Activated CD4-positive, alpha-beta memory T cell treated with anti-CD3 and anti-CD28 coated beads, Interleukin-2, amount 10 ng/mL, durations not matched to agents 7 days and 5 days (primary cell): ENCODE measurements around the gene PLEKHA6. TPM values are rescaled to one million over a fixed set of nuclear protein-coding genes. Genes with fewer than 3 reads are reported as not detected.

Experiments used
- CTCF ChIA-PET: fragments of 350-600 bp; sonication (Branson Sonifier 250); formaldehyde crosslinking; loops from one replicate; lab custom pipeline; 2021; ENCODE audit warnings: antibody characterized with exemption, inconsistent platforms; lab: Charles Lee
- POLR2A ChIA-PET: fragments of 350-600 bp; sonication (Branson Sonifier 250); formaldehyde crosslinking; loops from one replicate; lab custom pipeline; 2021; ENCODE audit warnings: antibody characterized with exemption; lab: Charles Lee
- DNase-seq: peaks from one replicate; pipeline ENCODE4 v3.0.0-alpha.2; 2020
- H3K27ac Mint-ChIP-seq: one replicate; pipeline ENCODE4 v1.8.0; 2021; ENCODE audit warnings: mild to moderate bottlenecking, mixed read lengths
- H3K27me3 Mint-ChIP-seq: one replicate; pipeline ENCODE4 v1.8.0; 2021; ENCODE audit warnings: mixed read lengths
- H3K36me3 Mint-ChIP-seq: one replicate; pipeline ENCODE4 v1.8.0; 2021; ENCODE audit warnings: low read depth, mixed read lengths
- H3K4me1 Mint-ChIP-seq: one replicate; pipeline ENCODE4 v1.8.0; 2021; ENCODE audit warnings: mixed read lengths
- H3K4me3 Mint-ChIP-seq: one replicate; pipeline ENCODE4 v1.8.0; 2021; ENCODE audit warnings: mild to moderate bottlenecking, mixed read lengths
- H3K9me3 Mint-ChIP-seq: one replicate; pipeline ENCODE4 v1.8.0; 2021; ENCODE audit warnings: mixed read lengths
- total RNA-seq, 2 experiments: library from RNA; stranded (reverse); gene quantifications; one replicate each; pipeline ENCODE4 v1.2.3, GENCODE V29; 2021

PLEKHA6 gene
- total RNA-seq, 2 experiments from 2014 or later, result not detected

- H3K27ac Mint-ChIP-seq, result no peak overlapping the region
- ChIA-PET CTCF (interaction anchor here (6.0 kb wide), 1 partner anchor 197 kb away, joined by 40 read pairs; no protein-coding TSS in a partner anchor), POLR2A (no interaction called here)
- no peak overlapping the region for H3K4me3 Mint-ChIP-seq
- peaks cover 11% of the 10 kb centered on the region for H3K4me1 Mint-ChIP-seq
- no peak for DNase-seq
- no peaks in the 10 kb centered on the region for H3K9me3 Mint-ChIP-seq
- no peaks in the 10 kb centered on the region for H3K36me3 Mint-ChIP-seq
- H3K27me3 Mint-ChIP-seq, result peaks cover 8% of the 10 kb centered on the region
These were observed 585 bp upstream of the PLEKHA6 start for GRCh38 chr1:204360314-204360713.

GRCh38 chr1:204359131-204359473 is 627 bp downstream of the PLEKHA6 start:
- no peak overlapping the region for H3K27ac Mint-ChIP-seq
- peaks cover 5% of the 10 kb centered on the region for H3K27me3 Mint-ChIP-seq
- no peaks in the 10 kb centered on the region for H3K36me3 Mint-ChIP-seq
- H3K4me1 Mint-ChIP-seq, result peaks cover 11% of the 10 kb centered on the region
- no peaks in the 10 kb centered on the region for H3K9me3 Mint-ChIP-seq
- H3K4me3 Mint-ChIP-seq, result no peak overlapping the region
- DNase-seq, result no peak
- ChIA-PET POLR2A (no interaction called here), CTCF (interaction anchor here (6.0 kb wide), 1 partner anchor 196 kb away, joined by 40 read pairs; no protein-coding TSS in a partner anchor)

DNA sequence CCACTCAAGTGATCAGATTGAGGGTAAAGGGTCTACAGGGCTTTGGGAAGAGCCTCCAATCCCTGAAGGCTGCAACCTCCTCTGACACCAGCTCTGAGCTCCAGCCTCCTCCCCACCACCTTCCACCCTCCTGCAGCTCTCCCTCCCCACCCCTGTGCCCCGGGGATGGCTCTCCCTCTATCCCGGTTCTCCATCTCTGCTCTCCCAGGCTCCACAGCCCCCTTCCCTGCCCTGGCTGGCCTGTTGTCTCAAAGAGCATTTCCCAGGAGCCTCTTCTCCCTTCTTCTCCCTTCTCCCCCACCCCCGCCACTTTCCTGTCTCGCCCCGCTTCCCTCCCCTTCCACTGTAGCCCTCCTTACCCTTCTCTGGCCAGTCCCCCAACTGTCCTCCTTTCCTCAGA is 1.1 kb downstream of the PLEKHA6 start:
- DNase-seq, result no peak
- Mint-ChIP-seq H3K36me3 (no peaks in the 10 kb centered on the region), H3K27ac (no peak overlapping the region), H3K4me1 (peaks cover 6% of the 10 kb centered on the region), H3K4me3 (no peak overlapping the region), H3K9me3 (no peaks in the 10 kb centered on the region), H3K27me3 (peaks cover 5% of the 10 kb centered on the region)
- ChIA-PET CTCF (no interaction called here), POLR2A (no interaction called here)

DNA sequence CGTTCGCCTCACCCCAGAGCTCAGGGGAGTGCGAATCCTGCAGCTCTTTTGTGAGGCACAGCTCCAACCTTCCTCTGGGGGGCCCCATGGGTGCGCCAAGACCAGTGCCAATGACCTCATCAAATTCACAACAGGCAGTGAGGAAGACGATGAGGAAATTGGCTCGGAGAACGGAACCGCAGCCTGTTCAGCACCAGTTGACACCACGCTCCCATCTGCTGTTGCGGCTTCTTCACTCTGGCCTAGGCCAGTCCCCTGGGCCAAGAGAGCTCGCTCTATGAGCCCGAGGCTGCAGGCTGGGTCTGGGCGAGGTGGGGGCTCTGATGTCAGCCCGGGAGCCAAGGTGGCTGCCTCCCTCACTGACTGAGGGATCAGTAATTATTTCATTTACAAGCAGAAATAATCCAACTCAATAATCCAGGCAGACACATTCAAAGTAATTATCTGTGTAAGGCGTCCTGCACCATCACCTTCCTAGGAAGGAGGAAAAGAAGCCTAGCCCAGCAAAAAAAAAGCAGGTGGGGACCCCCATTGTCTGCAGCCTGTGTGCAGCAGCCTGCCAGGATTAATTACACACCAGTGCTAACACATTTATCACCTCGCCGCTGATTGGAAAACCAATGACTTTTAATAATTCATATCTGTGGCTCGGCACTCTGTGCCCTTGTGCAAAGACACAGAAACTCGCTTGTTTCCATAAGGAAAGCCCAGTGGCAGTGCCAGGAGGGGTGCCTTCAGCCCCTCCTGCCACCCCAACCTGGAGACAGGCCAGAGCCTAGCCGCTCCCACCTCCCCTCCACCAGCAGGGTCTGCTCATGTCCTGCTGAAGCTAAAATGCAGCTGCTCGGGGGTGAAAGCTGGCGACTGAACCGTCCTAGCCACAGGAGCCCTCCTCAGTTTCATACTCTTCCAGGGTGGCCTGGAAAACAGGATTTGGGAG is 1.9 kb downstream of the PLEKHA6 start:
- CTCF ChIA-PET, result no interaction called here
- H3K27me3 Mint-ChIP-seq, result peaks cover 5% of the 10 kb centered on the region
- H3K36me3 Mint-ChIP-seq, result no peaks in the 10 kb centered on the region
- no peak overlapping the region for H3K4me3 Mint-ChIP-seq
- POLR2A ChIA-PET, result no interaction called here
- no peak for DNase-seq
- no peaks in the 10 kb centered on the region for H3K9me3 Mint-ChIP-seq
- H3K27ac Mint-ChIP-seq, result no peak overlapping the region
- H3K4me1 Mint-ChIP-seq, result peaks cover 1% of the 10 kb centered on the region

DNA sequence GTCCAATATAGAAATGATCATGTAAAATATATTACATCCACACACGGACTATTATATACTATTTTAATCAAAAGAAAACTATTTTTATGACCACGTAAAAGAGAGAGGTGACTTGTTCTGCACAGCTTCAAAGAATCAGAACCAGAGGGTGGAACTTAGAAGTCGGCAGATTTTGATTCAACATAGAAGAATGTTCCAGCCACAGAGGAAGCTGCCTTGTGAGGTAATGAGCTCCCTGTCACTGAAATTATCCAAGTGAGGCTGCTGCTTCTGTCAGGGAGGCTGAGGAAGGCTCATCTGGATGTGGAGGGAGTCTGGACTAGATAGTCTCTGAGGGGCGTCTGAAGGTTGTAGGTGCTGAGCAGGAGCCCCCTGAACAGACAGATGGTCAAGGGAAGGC is 2.7 kb downstream of the PLEKHA6 start:
- Mint-ChIP-seq H3K9me3 (no peaks in the 10 kb centered on the region), H3K27ac (no peak overlapping the region), H3K36me3 (no peaks in the 10 kb centered on the region), H3K4me1 (no peaks in the 10 kb centered on the region), H3K27me3 (peaks cover 4% of the 10 kb centered on the region), H3K4me3 (no peak overlapping the region)
- ChIA-PET POLR2A (no interaction called here), CTCF (no interaction called here)
- no peak for DNase-seq

DNA sequence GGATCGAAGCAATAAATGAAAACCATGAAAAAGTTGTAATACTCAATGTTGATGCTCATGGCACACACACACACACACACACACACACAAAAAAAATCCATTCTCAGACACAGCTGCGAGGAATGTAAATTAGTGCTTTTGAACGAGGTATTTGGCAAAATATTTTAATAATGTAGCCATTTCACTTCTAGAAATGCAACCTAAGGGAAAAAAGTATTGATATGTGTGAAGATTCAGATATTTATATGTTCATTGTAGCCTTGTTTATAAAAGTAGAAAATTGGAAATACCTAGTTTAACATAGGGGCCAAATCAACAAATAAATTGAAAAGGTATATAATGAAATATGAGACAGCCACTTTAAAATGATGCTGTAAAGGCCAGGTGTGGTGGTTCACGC is 3.8 kb downstream of the PLEKHA6 start:
- H3K36me3 Mint-ChIP-seq, result no peaks in the 10 kb centered on the region
- H3K27me3 Mint-ChIP-seq, result peaks cover 4% of the 10 kb centered on the region
- ChIA-PET POLR2A (no interaction called here), CTCF (no interaction called here)
- no peak overlapping the region for H3K4me3 Mint-ChIP-seq
- H3K27ac Mint-ChIP-seq, result no peak overlapping the region
- H3K9me3 Mint-ChIP-seq, result no peaks in the 10 kb centered on the region
- DNase-seq, result no peak
- no peaks in the 10 kb centered on the region for H3K4me1 Mint-ChIP-seq

DNA sequence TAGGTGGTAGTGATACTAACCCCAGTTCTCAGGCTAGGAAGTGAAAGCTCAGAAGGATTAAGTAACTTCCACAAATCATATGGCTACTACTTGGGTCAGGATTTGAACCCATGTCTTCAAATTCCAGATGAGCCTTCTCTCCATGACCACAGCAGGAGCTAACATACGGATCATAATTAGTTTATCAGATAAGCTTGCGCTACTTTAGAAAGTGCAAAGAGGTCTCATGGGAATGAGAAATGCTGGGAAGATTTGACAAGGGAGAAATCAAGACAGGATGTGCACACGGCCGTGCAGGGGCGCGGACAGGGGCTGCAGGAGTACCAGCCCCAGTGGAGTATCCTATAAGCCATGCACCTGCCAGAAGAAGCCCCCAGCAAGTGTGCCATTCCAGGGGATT is 5.2 kb downstream of the PLEKHA6 start:
- no peaks in the 10 kb centered on the region for H3K4me1 Mint-ChIP-seq
- no peak overlapping the region for H3K27ac Mint-ChIP-seq
- POLR2A ChIA-PET, result no interaction called here
- CTCF ChIA-PET, result interaction anchor here (0.8 to 1.7 kb wide), 4 partner anchors 9 to 148 kb away, joined by 3 to 12 read pairs (median 4); no protein-coding TSS in a partner anchor
- H3K4me3 Mint-ChIP-seq, result no peak overlapping the region
- no peaks in the 10 kb centered on the region for H3K9me3 Mint-ChIP-seq
- no peaks in the 10 kb centered on the region for H3K36me3 Mint-ChIP-seq
- DNase-seq, result no peak
- H3K27me3 Mint-ChIP-seq, result peaks cover 2% of the 10 kb centered on the region

- H3K4me1 Mint-ChIP-seq, result no peaks in the 10 kb centered on the region
- H3K27me3 Mint-ChIP-seq, result peaks cover 2% of the 10 kb centered on the region
- H3K27ac Mint-ChIP-seq, result no peak overlapping the region
- ChIA-PET CTCF (interaction anchor here (1.5 to 1.7 kb wide), 3 partner anchors 10 to 147 kb away, joined by 3 to 12 read pairs (median 5); no protein-coding TSS in a partner anchor), POLR2A (no interaction called here)
- no peak overlapping the region for H3K4me3 Mint-ChIP-seq
- H3K9me3 Mint-ChIP-seq, result no peaks in the 10 kb centered on the region
- no peaks in the 10 kb centered on the region for H3K36me3 Mint-ChIP-seq
- no peak for DNase-seq
These were observed 6.4 kb downstream of the PLEKHA6 start for GRCh38 chr1:204353213-204353910.

DNA sequence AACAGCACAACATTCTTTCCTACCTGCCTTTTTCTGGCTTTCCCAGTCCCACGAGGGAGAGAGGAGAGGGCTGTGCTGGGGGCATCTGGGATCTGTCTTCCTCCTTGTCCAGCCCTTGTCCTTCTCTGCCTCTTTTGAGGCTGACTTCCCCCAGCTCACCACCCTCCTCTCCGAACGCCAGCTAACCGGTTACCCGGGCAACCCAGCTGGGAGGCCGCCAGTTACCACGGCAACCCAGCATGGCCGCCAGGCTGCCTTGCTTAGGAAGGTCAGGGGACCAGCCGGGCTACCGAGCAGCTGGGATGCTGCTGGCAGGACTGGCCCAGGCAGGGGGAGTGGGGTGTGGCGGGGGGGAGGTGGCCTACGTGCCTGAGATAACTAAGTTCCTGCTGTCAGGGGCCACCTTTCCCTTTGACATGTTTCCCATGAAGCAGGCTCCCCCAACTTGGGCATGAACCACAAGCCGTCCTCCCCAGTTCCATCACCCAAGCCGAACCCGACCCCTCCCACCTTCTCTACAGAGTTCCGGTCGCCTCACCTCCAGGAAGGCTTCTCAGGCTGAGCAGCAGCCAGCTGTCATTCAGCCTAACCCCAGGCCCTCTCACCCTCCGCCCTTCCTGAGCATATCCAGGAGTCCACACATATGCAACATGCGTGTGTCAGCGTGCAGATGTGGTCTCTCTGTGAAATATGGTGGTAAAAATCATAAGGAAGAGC is 8.7 kb downstream of the PLEKHA6 start:
- POLR2A ChIA-PET, result no interaction called here
- Mint-ChIP-seq H3K36me3 (no peaks in the 10 kb centered on the region), H3K4me3 (no peak overlapping the region), H3K27me3 (peaks cover 2% of the 10 kb centered on the region), H3K4me1 (no peaks in the 10 kb centered on the region), H3K27ac (no peak overlapping the region), H3K9me3 (no peaks in the 10 kb centered on the region)
- CTCF ChIA-PET, result interaction anchor here (0.8 kb wide), 1 partner anchor 12 kb away, joined by 3 read pairs; no protein-coding TSS in a partner anchor
- DNase-seq, result no peak

GRCh38 chr1:204350312-204350711 is 9.4 kb downstream of the PLEKHA6 start:
- no peak overlapping the region for H3K4me3 Mint-ChIP-seq
- no peak overlapping the region for H3K27ac Mint-ChIP-seq
- H3K27me3 Mint-ChIP-seq, result peaks cover 6% of the 10 kb centered on the region
- ChIA-PET CTCF (interaction anchor here (0.8 kb wide), 1 partner anchor 13 kb away, joined by 3 read pairs; no protein-coding TSS in a partner anchor), POLR2A (no interaction called here)
- H3K36me3 Mint-ChIP-seq, result no peaks in the 10 kb centered on the region
- no peak for DNase-seq
- H3K9me3 Mint-ChIP-seq, result no peaks in the 10 kb centered on the region
- no peaks in the 10 kb centered on the region for H3K4me1 Mint-ChIP-seq

DNA sequence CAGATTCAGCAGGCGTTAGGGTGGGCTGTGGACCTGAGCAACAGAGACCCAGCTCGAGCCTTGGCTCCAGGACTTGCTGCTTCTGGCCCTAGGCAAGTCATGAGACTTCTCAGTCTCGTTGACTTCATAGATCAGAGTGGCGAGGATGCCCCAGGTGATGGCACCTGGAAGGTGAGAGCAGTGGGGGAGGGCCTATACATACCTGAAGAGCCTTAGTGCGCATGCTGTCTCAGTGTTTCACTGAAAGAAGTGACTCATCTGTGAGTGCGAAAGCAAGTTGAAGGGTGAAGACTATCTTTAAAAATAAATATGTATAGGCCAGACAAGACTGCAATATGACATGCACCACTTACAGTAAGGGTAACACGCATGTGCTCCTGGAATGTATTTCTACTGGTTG is 10.1 kb downstream of the PLEKHA6 start:
- CTCF ChIA-PET, result interaction anchor here (1.3 kb wide), 1 partner anchor 14 kb away, joined by 5 read pairs; no protein-coding TSS in a partner anchor
- Mint-ChIP-seq H3K9me3 (no peaks in the 10 kb centered on the region), H3K27me3 (peaks cover 6% of the 10 kb centered on the region), H3K4me3 (no peak overlapping the region), H3K36me3 (no peaks in the 10 kb centered on the region), H3K4me1 (no peaks in the 10 kb centered on the region), H3K27ac (no peak overlapping the region)
- no peak for DNase-seq
- POLR2A ChIA-PET, result no interaction called here

GRCh38 chr1:204348722-204349121 is 11.0 kb downstream of the PLEKHA6 start:
- no peak for DNase-seq
- Mint-ChIP-seq H3K36me3 (no peaks in the 10 kb centered on the region), H3K9me3 (no peaks in the 10 kb centered on the region), H3K4me1 (no peaks in the 10 kb centered on the region), H3K4me3 (no peak overlapping the region), H3K27ac (no peak overlapping the region), H3K27me3 (peaks cover 6% of the 10 kb centered on the region)
- POLR2A ChIA-PET, result no interaction called here
- CTCF ChIA-PET, result interaction anchor here (1.3 to 1.6 kb wide), 2 partner anchors 14 to 15 kb away, joined by 4 to 5 read pairs; no protein-coding TSS in a partner anchor
